Measurements from ENCODE around the gene GMPR2. TPM values are rescaled to one million over a fixed set of nuclear protein-coding genes. Genes with fewer than 3 reads are reported as not detected.

GMPR2 gene
- total RNA-seq, 1 donor from 2014 or later, result 98.4 TPM

DNA sequence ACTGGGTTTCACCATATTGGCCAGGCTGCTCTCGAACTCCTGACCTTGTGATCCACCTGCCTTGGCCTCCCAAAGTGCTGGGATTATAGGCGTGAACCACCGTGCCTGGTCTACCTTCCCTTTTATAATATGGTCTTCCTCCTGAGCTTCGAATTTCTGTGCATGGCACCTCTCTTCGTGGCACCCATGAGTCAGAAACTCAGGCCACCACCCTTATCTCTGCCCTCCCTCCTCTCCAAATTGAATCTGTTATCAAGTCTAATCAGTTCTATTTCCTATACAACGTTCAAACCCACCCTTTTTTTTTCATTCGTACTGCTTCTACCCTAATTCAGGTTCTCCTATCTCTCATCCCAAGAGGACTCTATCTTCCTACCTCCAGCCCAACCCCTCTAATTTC, 14.7 kb downstream of the GMPR2 start:
- H4K20me1 ChIP-seq (ENCODE audit: low read depth), result no peaks in the 10 kb centered on the region
- DNase-seq (ENCODE audit: low spot score), result no peak
- H3K4me3 Mint-ChIP-seq, result no peak overlapping the region
- peaks cover 16% of the 10 kb centered on the region for H3F3A ChIP-seq (ENCODE audit: low read depth)
- no peak overlapping the region for H3K9ac ChIP-seq
- H3K4me1 Mint-ChIP-seq, result peaks cover 7% of the 10 kb centered on the region
- no peak overlapping the region for H3K4me2 ChIP-seq
- H2AFZ ChIP-seq (replicated peaks), result no peak overlapping the region
- H3K79me2 ChIP-seq (ENCODE audit: low read depth), result no peaks in the 10 kb centered on the region
- no peaks in the 10 kb centered on the region for H3K36me3 Mint-ChIP-seq
- no peak overlapping the region for H3K27ac Mint-ChIP-seq
- no peaks in the 10 kb centered on the region for H3K4me1 ChIP-seq
- H3K27me3 Mint-ChIP-seq (ENCODE audit: insufficient read depth, low read depth), result peaks cover 3% of the 10 kb centered on the region
- no peaks in the 10 kb centered on the region for H3K9me3 ChIP-seq (ENCODE audit: low read depth)
- no peaks in the 10 kb centered on the region for H3K27me3 ChIP-seq
- H3K9me3 Mint-ChIP-seq, result no peaks in the 10 kb centered on the region
- H3K27ac ChIP-seq, result no peak overlapping the region
- H3K36me3 ChIP-seq, result no peaks in the 10 kb centered on the region
- TF ChIP-seq, protein P1, sequence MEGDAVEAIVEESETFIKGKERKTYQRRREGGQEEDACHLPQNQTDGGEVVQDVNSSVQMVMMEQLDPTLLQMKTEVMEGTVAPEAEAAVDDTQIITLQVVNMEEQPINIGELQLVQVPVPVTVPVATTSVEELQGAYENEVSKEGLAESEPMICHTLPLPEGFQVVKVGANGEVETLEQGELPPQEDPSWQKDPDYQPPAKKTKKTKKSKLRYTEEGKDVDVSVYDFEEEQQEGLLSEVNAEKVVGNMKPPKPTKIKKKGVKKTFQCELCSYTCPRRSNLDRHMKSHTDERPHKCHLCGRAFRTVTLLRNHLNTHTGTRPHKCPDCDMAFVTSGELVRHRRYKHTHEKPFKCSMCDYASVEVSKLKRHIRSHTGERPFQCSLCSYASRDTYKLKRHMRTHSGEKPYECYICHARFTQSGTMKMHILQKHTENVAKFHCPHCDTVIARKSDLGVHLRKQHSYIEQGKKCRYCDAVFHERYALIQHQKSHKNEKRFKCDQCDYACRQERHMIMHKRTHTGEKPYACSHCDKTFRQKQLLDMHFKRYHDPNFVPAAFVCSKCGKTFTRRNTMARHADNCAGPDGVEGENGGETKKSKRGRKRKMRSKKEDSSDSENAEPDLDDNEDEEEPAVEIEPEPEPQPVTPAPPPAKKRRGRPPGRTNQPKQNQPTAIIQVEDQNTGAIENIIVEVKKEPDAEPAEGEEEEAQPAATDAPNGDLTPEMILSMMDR (IDR thresholded peaks at IDR 0.05), result no peak
- TF ChIP-seq EZH2 (IDR thresholded peaks at IDR 0.05), result no peak
- no peak for TF ChIP-seq EZH2phosphoT487 (IDR thresholded peaks at IDR 0.05)
- H3K4me3 ChIP-seq, result no peak overlapping the region

DNA sequence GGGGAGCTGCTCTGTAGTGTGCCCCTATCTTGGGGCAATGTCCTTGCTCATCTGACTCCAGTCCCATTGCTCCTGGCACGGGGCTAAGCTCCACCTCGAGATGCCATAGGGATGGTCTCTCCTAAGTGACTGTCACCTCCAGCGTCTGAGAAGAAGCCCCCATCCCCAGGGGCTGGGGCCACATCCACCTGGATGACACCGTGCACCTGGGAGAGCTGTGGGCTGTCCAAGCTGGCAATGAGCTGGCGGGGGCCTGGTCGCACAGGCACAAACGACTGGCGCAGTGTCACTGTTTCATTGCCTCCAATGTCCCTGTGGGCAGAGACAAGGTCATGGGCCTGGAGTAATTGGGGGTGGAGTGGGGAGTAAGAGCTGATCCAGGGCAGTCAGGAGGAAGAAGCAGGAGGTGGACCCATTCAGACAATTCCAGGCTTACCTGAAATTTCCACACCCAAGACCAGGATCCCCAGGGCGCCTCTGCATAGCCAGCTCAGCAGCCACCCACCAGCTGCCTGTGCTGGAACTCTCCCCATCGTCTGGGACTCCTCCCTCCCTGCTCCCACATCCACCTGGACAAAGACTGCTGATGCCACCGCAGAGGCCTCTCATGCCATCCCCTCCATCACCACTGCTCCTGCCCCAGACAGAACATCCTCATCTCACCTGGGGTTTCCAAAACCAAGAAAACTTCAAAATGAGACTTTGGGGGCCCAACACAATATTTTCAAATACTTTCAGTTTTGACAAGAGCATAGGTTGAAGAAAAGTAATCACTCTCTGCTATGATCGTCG, 16.7 kb downstream of the GMPR2 start:
- Histone ChIP-seq H3K4me1 (no peaks in the 10 kb centered on the region), H3K79me2 (ENCODE audit: low read depth) (no peaks in the 10 kb centered on the region), H3K9ac (peak overlapping the region; percentile 17), H4K20me1 (ENCODE audit: low read depth) (no peaks in the 10 kb centered on the region), H3K27ac (no peak overlapping the region), H3K27me3 (no peaks in the 10 kb centered on the region), H3K36me3 (no peaks in the 10 kb centered on the region), H2AFZ (replicated peaks) (no peak overlapping the region), H3F3A (ENCODE audit: low read depth) (no peaks in the 10 kb centered on the region), H3K4me2 (no peak overlapping the region), H3K9me3 (ENCODE audit: low read depth) (no peaks in the 10 kb centered on the region), H3K4me3 (no peak overlapping the region)
- no peaks in the 10 kb centered on the region for H3K9me3 Mint-ChIP-seq
- no peaks in the 10 kb centered on the region for H3K4me1 Mint-ChIP-seq
- no peaks in the 10 kb centered on the region for H3K36me3 Mint-ChIP-seq
- peaks cover 4% of the 10 kb centered on the region for H3K27me3 Mint-ChIP-seq (ENCODE audit: insufficient read depth, low read depth)
- no peak overlapping the region for H3K27ac Mint-ChIP-seq
- no peak for DNase-seq (ENCODE audit: low spot score)
- no peak overlapping the region for H3K4me3 Mint-ChIP-seq
- TF ChIP-seq, protein P1 (IDR thresholded peaks at IDR 0.05), result no peak
- no peak for TF ChIP-seq EZH2 (IDR thresholded peaks at IDR 0.05)
- TF ChIP-seq EZH2phosphoT487 (IDR thresholded peaks at IDR 0.05), result no peak

DNA sequence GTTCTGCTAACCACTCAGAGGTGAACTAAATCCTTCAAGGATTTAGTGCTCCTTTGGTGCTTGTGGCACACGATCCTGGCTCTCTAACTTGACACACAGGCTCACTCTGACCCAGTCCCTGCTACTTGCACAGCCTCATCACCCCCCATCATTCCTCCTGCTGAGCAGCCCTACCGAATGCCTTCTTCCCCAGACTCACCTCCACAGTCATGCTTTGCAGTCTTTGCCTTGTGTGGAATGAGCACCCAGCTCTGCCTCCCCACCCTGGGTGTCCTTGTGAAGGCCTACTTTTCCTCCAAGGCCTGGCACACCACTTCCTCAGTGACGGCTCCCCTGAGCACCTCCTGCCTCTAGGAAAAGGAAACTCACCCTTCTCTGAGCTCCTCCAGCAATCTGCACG, 17.6 kb downstream of the GMPR2 start:
- no peaks in the 10 kb centered on the region for H3K36me3 Mint-ChIP-seq
- H4K20me1 ChIP-seq (ENCODE audit: low read depth), result no peaks in the 10 kb centered on the region
- no peaks in the 10 kb centered on the region for H3K36me3 ChIP-seq

More for the DNA sequence above, 17.6 kb downstream of the GMPR2 start:
- Mint-ChIP-seq H3K9me3 (no peaks in the 10 kb centered on the region), H3K4me3 (peak overlapping the region; percentile 27), H3K27me3 (ENCODE audit: insufficient read depth, low read depth) (peaks cover 4% of the 10 kb centered on the region), H3K4me1 (no peaks in the 10 kb centered on the region), H3K27ac (peak overlapping the region; percentile 47)
- no peaks in the 10 kb centered on the region for H3F3A ChIP-seq (ENCODE audit: low read depth)
- H3K4me3 ChIP-seq, result no peak overlapping the region
- H3K27ac ChIP-seq, result no peak overlapping the region
- H3K79me2 ChIP-seq (ENCODE audit: low read depth), result no peaks in the 10 kb centered on the region
- no peak for DNase-seq (ENCODE audit: low spot score)
- no peak overlapping the region for H2AFZ ChIP-seq (replicated peaks)
- H3K4me1 ChIP-seq, result no peaks in the 10 kb centered on the region
- no peak overlapping the region for H3K9ac ChIP-seq
- H3K27me3 ChIP-seq, result no peaks in the 10 kb centered on the region
- no peak for TF ChIP-seq EZH2phosphoT487 (IDR thresholded peaks at IDR 0.05)
- TF ChIP-seq, protein P1 (IDR thresholded peaks at IDR 0.05), result no peak
- no peak for TF ChIP-seq EZH2 (IDR thresholded peaks at IDR 0.05)
- H3K9me3 ChIP-seq (ENCODE audit: low read depth), result no peaks in the 10 kb centered on the region
- H3K4me2 ChIP-seq, result no peak overlapping the region
